HG03039 (cell line): ENCODE data around the gene FOXO1.
A peak's percentile ranks its signal among the peaks of the same experiment; 100 is the strongest.
"Not testable (repeated sequence)": the region's sequence is repeated elsewhere in the genome, so short reads cannot be mapped to it uniquely, and the experiment has no call there.

ENCODE experiments used
- ATAC-seq: cut with Tn5 transposase; IDR thresholded peaks from one replicate; pipeline ENCODE4 v1.9.1; 2021; ENCODE audit warnings: mild to moderate bottlenecking, moderate library complexity; ENCODE audit not compliant: unreplicated experiment

FOXO1 gene

GRCh38 chr13:40666045-40666932, at the start of gene FOXO1:
Gene FOXO1, minus strand, starts transcription at chr13:40666641. Its CDS starts 429 bp downstream, at chr13:40666212.
- peak; percentile 54 for ATAC-seq

DNA sequence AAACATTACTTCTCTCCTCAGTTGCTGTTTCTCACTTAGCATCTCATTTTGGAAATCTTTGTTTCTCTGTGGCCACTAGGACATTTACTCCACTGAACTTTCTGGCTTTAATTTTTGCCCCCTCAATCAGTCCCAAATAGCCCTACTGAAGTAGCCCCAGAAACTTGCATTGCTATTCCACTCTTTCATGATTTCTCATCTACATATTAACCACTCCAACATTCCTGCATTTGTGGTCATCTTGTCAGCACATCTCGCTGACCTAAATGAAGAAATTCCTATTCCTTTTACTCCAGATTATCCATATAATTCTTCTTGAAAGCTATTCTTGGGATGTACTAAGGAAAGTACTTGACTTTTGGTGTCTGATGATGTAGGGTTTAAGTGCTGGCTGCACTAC, 48.0 kb upstream of the FOXO1 start:
- not testable (repeated sequence) for ATAC-seq

GRCh38 chr13:40706439-40706838, 40.0 kb upstream of the FOXO1 start:
- ATAC-seq, result no peak

- ATAC-seq, result peak; percentile 54
These were observed 31.3 kb upstream of the FOXO1 start for GRCh38 chr13:40697711-40698110.

DNA sequence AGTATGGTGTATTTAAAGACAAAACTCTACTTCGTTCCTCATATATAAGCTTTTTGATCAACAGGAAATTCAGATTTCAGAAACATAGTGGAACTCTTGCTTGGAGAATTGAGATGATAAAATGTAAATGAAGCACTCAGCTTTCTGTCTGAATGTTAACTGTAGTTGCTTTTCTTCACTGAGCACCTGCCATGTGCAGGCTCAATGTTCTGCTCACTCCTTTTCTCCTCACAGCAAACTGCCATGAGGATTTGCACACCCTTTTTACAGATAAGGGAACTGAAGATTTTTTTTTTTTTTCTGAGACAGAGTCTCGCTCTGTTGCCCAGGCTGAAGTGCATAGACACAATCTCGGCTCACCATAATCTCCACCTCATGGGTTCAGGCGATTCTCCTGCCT, 28.0 kb upstream of the FOXO1 start:
- no peak for ATAC-seq

DNA sequence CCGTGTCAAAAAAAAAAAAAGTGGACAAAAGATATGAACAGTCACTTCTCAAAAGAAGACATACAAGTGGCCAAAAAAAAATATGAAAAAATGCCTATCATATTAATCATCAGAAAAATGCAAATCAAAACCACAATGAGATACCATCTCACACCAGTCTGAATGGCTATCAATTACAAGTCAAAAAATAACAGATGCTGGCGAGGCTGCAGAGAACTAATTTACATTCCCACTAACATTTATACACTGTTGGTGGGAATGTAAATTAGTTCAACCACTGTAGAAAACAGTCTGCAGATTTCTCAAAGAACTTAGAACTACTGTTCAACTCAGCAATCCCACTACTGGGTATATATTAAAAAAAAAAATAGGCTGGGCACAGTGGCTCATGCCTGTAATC, 26.5 kb upstream of the FOXO1 start:
- no peak for ATAC-seq

GRCh38 chr13:40688781-40689180, 22.3 kb upstream of the FOXO1 start:
- no peak for ATAC-seq

GRCh38 chr13:40682449-40683240, 16.2 kb upstream of the FOXO1 start:
- no peak for ATAC-seq

DNA sequence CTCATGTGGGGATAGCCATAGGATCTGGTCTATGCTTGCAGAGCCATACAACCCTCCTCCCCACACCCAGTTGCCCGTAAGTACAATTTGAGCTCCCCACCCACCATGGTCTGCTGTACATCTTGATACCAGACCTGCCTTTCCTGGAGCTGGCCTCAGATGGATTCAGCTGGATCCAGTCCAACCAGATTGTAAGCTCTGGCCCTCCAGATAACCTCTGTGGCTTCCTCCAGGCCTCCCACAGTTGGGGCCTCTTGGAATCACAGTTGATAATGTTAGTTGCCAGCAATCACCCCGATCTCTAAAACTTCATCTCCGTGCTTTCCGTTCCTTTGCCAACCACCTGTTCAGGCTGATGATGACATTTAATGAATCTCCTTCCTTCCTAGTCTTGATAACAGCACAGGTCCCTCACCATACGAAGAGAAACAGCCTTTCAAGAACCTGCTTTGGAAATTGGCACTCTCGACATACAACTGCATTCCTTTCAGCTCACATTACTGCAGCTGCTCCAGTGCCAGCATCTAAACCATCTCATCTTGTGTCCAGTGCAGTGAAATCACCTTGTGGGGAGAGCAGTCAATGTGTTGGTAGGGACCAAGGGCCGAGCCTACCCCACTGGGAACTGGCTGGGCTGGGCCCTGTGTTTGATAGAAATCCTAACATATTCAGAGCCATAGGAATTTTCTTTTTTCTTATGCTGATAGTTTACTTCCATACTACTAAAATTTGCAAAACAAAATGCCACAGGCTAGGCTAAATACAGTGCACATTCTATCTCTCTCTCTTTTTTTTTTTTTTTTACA, 15.1 kb upstream of the FOXO1 start:
- ATAC-seq, result no peak

DNA sequence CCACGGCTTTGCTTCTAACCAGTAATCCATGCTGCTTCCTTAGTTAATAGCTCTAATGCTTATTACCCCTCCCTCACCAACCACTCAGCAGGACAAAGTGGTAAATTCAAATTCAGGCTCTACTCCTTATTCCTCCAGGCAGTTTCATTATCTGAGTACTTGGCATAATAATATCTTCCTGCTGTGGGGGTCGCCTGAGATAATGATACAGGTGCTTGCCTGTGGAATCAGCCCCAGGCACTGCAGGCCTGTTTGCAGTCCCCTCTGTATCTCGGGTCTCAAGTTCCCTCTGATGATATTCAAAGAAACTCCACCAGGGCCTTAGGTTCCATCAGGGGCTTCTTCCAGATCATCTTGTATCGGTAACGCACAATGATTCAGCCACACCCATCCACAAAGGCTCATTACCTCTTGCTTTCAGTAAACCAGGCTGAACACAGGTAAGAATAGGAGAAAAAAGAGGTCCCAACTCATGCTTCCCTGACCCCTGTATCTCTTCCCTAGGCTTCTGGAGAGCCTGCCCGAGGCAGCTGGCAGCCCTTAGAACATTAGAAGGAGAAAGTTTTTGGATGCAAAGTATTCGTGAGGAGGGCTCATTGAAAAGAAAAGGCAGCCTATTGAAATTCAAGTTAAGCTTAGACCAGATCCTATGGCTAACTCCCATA, 14.3 kb upstream of the FOXO1 start:
- ATAC-seq, result no peak

GRCh38 chr13:40679480-40679985, 13.1 kb upstream of the FOXO1 start:
- no peak for ATAC-seq

DNA sequence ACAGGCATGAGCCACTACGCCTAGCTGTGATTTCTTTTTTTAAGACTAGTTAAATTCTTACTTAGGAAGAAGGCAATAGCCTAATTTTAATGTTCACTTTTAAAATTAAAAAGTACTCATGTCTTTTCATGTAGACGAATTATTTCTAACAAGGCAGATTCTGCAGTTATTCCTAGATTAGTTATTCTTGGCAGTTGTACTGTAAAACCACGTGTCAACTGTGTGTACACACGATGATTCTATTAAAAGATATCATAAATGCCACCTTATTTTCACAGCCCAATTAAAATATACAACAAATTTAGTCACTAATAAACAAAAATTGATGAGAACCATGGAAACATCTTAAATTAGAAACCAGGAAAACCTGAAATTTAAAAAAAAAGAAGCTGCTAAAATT, 10.6 kb upstream of the FOXO1 start:
- ATAC-seq, result no peak

GRCh38 chr13:40676007-40676406, 9.6 kb upstream of the FOXO1 start:
- ATAC-seq, result no peak

GRCh38 chr13:40673414-40673813, 7.0 kb upstream of the FOXO1 start:
- no peak for ATAC-seq

- ATAC-seq, result no peak
These were observed 6.4 kb upstream of the FOXO1 start for GRCh38 chr13:40672765-40673397.

GRCh38 chr13:40671956-40672764, 5.7 kb upstream of the FOXO1 start:
- no peak for ATAC-seq

DNA sequence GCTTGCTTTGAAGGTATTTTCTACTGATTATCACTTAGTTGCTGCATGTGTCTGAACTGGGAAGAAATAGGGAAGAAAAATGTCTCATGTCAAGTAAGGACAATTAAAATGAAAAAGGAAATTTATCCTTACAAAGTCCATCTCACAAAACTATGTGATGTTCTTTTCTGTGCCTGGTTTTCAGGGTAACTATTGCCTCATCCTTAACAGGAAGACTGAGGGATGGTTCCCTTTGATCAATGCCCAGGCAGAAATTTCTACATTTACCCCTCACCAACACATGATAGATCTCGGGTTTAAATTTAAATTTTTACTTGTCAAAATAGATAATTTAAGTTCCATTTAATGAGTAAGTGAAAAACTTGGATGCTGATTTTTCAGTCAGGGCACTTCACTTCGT, 3.9 kb upstream of the FOXO1 start:
- ATAC-seq, result no peak

- no peak for ATAC-seq
These were observed 1.9 kb upstream of the FOXO1 start for GRCh38 chr13:40668335-40668734.

DNA sequence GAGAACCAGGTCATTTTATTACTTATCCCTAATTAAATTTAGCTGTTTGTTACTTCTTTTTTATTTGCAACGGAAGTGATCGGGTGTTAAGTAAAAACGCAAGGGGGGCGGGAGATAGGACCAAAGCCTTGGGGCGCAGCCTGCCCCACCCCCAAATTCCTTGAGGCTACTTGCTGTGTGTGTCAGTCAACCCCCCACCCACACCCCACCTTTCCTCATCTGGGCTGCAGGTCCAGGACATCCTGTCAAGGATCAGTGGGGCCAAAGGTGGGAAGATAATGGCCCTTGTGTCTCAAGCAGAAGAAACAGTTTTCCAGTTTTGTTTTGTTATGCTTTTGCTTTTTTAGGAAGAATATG, 1.2 kb upstream of the FOXO1 start:
- ATAC-seq, result no peak
